H9 (cell line): Measurements from ENCODE around the gene HOXC13. TPM values are rescaled to one million over a fixed set of nuclear protein-coding genes. Genes with fewer than 3 reads are reported as not detected.

Experiments used
- DNase-seq: peaks from one replicate; pipeline ENCODE4 v3.0.0-alpha.2; 2017
- H2AFZ ChIP-seq: one replicate; pipeline ENCODE4 v1.6.1; 2013; ENCODE audit warnings: mild to moderate bottlenecking, low read length, control low read depth, moderate library complexity
- H2AK5ac ChIP-seq: 2 replicates; pipeline ENCODE4 v1.6.1; 2013; ENCODE audit warnings: low read length, control low read depth, mixed read lengths; ENCODE audit not compliant: insufficient read length
- H2BK120ac ChIP-seq: one replicate; pipeline ENCODE4 v1.6.1; 2013; ENCODE audit warnings: low read depth, mild to moderate bottlenecking, low read length, control low read depth, inconsistent platforms; ENCODE audit not compliant: poor library complexity, severe bottlenecking
- H2BK12ac ChIP-seq: 2 replicates; pipeline ENCODE4 v1.6.1; 2013; ENCODE audit warnings: low read length, control low read depth, mixed read lengths, low read depth; ENCODE audit not compliant: insufficient read length
- H2BK15ac ChIP-seq: 2 replicates; pipeline ENCODE4 v1.6.1; 2013; ENCODE audit warnings: low read depth, low read length, control low read depth
- H2BK20ac ChIP-seq: one replicate; pipeline ENCODE4 v1.6.1; 2013; ENCODE audit warnings: low read depth, mild to moderate bottlenecking, low read length, control low read depth, inconsistent platforms; ENCODE audit not compliant: poor library complexity, severe bottlenecking
- H2BK5ac ChIP-seq: 2 replicates; pipeline ENCODE4 v1.6.1; 2013; ENCODE audit warnings: low read length, control low read depth, mixed read lengths; ENCODE audit not compliant: insufficient read length
- H3K14ac ChIP-seq: 2 replicates; pipeline ENCODE4 v1.6.1; 2013; ENCODE audit warnings: low read length, control low read depth; ENCODE audit not compliant: insufficient read depth
- H3K18ac ChIP-seq: 2 replicates; pipeline ENCODE4 v1.6.1; 2013; ENCODE audit warnings: low read depth, mild to moderate bottlenecking, mixed read lengths, low read length, control low read depth; ENCODE audit not compliant: insufficient read length
- H3K23ac ChIP-seq: 2 replicates; pipeline ENCODE4 v1.6.1; 2013; ENCODE audit warnings: low read length, control low read depth, mixed read lengths, low read depth; ENCODE audit not compliant: insufficient read length
- H3K23me2 ChIP-seq: 2 replicates; pipeline ENCODE4 v1.6.1; 2013; ENCODE audit warnings: low read depth, mild to moderate bottlenecking, mixed read lengths, low read length, control low read depth; ENCODE audit not compliant: insufficient read length, poor library complexity, severe bottlenecking
- H3K27ac ChIP-seq: 2 replicates; pipeline ENCODE4 v1.5.1; 2013; ENCODE audit warnings: low read length, control low read depth, mixed read lengths, low read depth; ENCODE audit not compliant: insufficient read length
- H3K27me3 ChIP-seq: 2 replicates; pipeline ENCODE4 v1.6.1; 2013; ENCODE audit warnings: low read length, control low read depth, inconsistent platforms; ENCODE audit not compliant: insufficient read depth
- H3K4ac ChIP-seq: 2 replicates; pipeline ENCODE4 v1.6.1; 2013; ENCODE audit warnings: low read depth, mild to moderate bottlenecking, control low read depth, inconsistent platforms, low read length, moderate library complexity
- H3K4me1 ChIP-seq: 2 replicates; pipeline ENCODE4 v1.6.1; 2013; ENCODE audit warnings: low read length, control low read depth, inconsistent platforms; ENCODE audit not compliant: insufficient read depth
- H3K4me2 ChIP-seq: 2 replicates; pipeline ENCODE4 v1.6.1; 2013; ENCODE audit warnings: low read length, control low read depth, mixed read lengths; ENCODE audit not compliant: insufficient read length, insufficient read depth
- H3K56ac ChIP-seq: 2 replicates; pipeline ENCODE4 v1.6.1; 2013; ENCODE audit warnings: low read depth, mild to moderate bottlenecking, mixed read lengths, low read length, control low read depth; ENCODE audit not compliant: insufficient read length
- H3K79me1 ChIP-seq: 2 replicates; pipeline ENCODE4 v1.6.1; 2013; ENCODE audit warnings: low read depth, mild to moderate bottlenecking, moderate library complexity, low read length, control low read depth, inconsistent platforms; ENCODE audit not compliant: insufficient read depth, poor library complexity, severe bottlenecking
- H3K79me2 ChIP-seq: 2 replicates; pipeline ENCODE4 v1.6.1; 2013; ENCODE audit warnings: low read length, control low read depth, inconsistent platforms; ENCODE audit not compliant: insufficient read depth
- H3K9ac ChIP-seq: 2 replicates; pipeline ENCODE4 v1.6.1; 2013; ENCODE audit warnings: low read length, control low read depth, mixed read lengths; ENCODE audit not compliant: insufficient read length; ENCODE audit errors: extremely low read depth
- H3K9me3 ChIP-seq: one replicate; pipeline ENCODE4 v1.6.1; 2013; ENCODE audit warnings: low read depth, low read length, inconsistent platforms; ENCODE audit not compliant: control insufficient read depth
- H3T11ph ChIP-seq: one replicate; pipeline ENCODE4 v1.6.1; 2013; ENCODE audit warnings: mild to moderate bottlenecking, low read length, control low read depth, inconsistent platforms
- H4K20me1 ChIP-seq: one replicate; pipeline ENCODE4 v1.6.1; 2013; ENCODE audit not compliant: control insufficient read depth, insufficient read length, insufficient read depth
- H4K5ac ChIP-seq: 2 replicates; pipeline ENCODE4 v1.6.1; 2013; ENCODE audit warnings: low read depth, mild to moderate bottlenecking, mixed read lengths, low read length, control low read depth; ENCODE audit not compliant: insufficient read length
- H4K8ac ChIP-seq: replicated peaks from 2 replicates; pipeline ENCODE4 v1.6.1; 2013; ENCODE audit warnings: low read length, control low read depth, mixed read lengths, low read depth; ENCODE audit not compliant: insufficient read length
- H4K91ac ChIP-seq: 2 replicates; pipeline ENCODE4 v1.6.1; 2013; ENCODE audit warnings: low read depth, mild to moderate bottlenecking, moderate library complexity, mixed read lengths, low read length, control low read depth; ENCODE audit not compliant: insufficient read length
- H3K27ac Mint-ChIP-seq, 3 experiments: 2 replicates in 2 of 3; 3 replicates in 1 of 3; pipeline ENCODE4 v1.8.0; 2020 to 2021; ENCODE audit warnings: mixed read lengths in 3 of 3, mild to moderate bottlenecking in 1 of 3, moderate library complexity in 1 of 3
- H3K27me3 Mint-ChIP-seq: 2 replicates; pipeline ENCODE4 v1.8.0; 2021; ENCODE audit warnings: low read depth, mild to moderate bottlenecking, moderate library complexity, mixed read lengths
- H3K36me3 Mint-ChIP-seq, 3 experiments: 2 replicates in 2 of 3; 3 replicates in 1 of 3; pipeline ENCODE4 v1.8.0; 2020 to 2021; ENCODE audit warnings: low read depth in 3 of 3, mixed read lengths in 3 of 3; ENCODE audit not compliant: insufficient read depth in 1 of 3
- H3K4me1 Mint-ChIP-seq, 2 experiments: 2 replicates each; pipeline ENCODE4 v1.8.0; 2020; ENCODE audit warnings: mixed read lengths in 2 of 2
- H3K4me3 Mint-ChIP-seq, 2 experiments: 2 replicates in 1 of 2; 3 replicates in 1 of 2; pipeline ENCODE4 v1.8.0; 2020 to 2021; ENCODE audit warnings: mild to moderate bottlenecking in 2 of 2, mixed read lengths in 2 of 2, moderate library complexity in 1 of 2
- H3K9me3 Mint-ChIP-seq, 2 experiments: 2 replicates in 1 of 2; 3 replicates in 1 of 2; pipeline ENCODE4 v1.8.0; 2020; ENCODE audit warnings: mild to moderate bottlenecking in 2 of 2, mixed read lengths in 2 of 2, moderate library complexity in 1 of 2
- CTCF ChIP-seq: fragments of 200-600 bp; sonication (generic); conservative IDR thresholded peaks from 3 replicates; pipeline ENCODE4 v1.8.0; 2021; ENCODE audit warnings: antibody characterized with exemption, mild to moderate bottlenecking
- WGBS: extraction: QIAGEN DNeasy Blood & Tissue Kit; methylation state at CpG from one replicate; pipeline ENCODE4 v1.1.7; 2013; ENCODE audit warnings: missing lambda C conversion rate, low lambda C conversion rate, mixed read lengths; ENCODE audit not compliant: insufficient read length; ENCODE audit errors: extremely low coverage; 5-methylcytosine and 5-hydroxymethylcytosine counted together
- total RNA-seq: library from RNA; stranded (reverse); gene quantifications from 2 replicates; pipeline ENCODE4 v1.2.1, GENCODE V29; 2021

Gene HOXC13
- total RNA-seq, 1 experiment from 2014 or later = not detected

GRCh38 chr12:53956914-53957536 is 18.4 kb downstream of the HOXC13 start:
- Histone ChIP-seq H4K91ac (no peak overlapping the region), H3T11ph (no peak overlapping the region), H3K4ac (no peak overlapping the region), H3K9ac (no peak overlapping the region), H4K20me1 (no peaks in the 10 kb centered on the region), H2BK5ac (no peak overlapping the region), H3K79me1 (no peaks in the 10 kb centered on the region), H4K5ac (no peak overlapping the region), H2AK5ac (no peak overlapping the region), H2BK15ac (no peak overlapping the region), H2BK120ac (no peak overlapping the region), H3K9me3 (no peaks in the 10 kb centered on the region), H3K27ac (no peak overlapping the region), H4K8ac (no peak overlapping the region), H3K4me1 (no peaks in the 10 kb centered on the region), H3K27me3 (peaks cover 99% of the 10 kb centered on the region), H3K4me2 (no peak overlapping the region), H3K23me2 (no peaks in the 10 kb centered on the region), H3K79me2 (no peaks in the 10 kb centered on the region), H2AFZ (no peak overlapping the region), H3K56ac (no peak overlapping the region), H3K18ac (no peak overlapping the region), H3K14ac (no peak overlapping the region), H3K23ac (no peak overlapping the region), H2BK20ac (no peak overlapping the region), H2BK12ac (no peak overlapping the region)
- Mint-ChIP-seq H3K9me3 (peaks cover 0 to 3% of the 10 kb centered on the region in 2 experiments; a peak in 2 of 5 replicates), H3K36me3 (no peaks in the 10 kb centered on the region; a peak in 2 of 7 replicates), H3K27ac (no peak overlapping the region; a peak in 1 of 7 replicates), H3K4me3 (no peak overlapping the region), H3K27me3 (peaks cover 99% of the 10 kb centered on the region), H3K4me1 (peaks cover 4 to 11% of the 10 kb centered on the region in 2 experiments; a peak in 3 of 4 replicates)
- TF ChIP-seq CTCF = no peak
- no CpG with 5 or more reads among the region's 11 CpGs for WGBS
- no peak for DNase-seq
